Stimulated activated CD4-positive, alpha-beta T cell treated with anti-CD3 and anti-CD28 coated beads, TNF-alpha, amount 100 ng/mL, for 4 hours (primary cell): ENCODE results near the gene ADGRD1.

ENCODE experiments used
- DNase-seq, 3 experiments: peaks; one replicate each; pipeline ENCODE4 v3.0.0-alpha.2; 2020; ENCODE audit warnings: low read depth in 3 of 3

ADGRD1 gene

GRCh38 chr12:131007031-131007739 lies 53.5 kb downstream of the ADGRD1 start:
- no peak for DNase-seq

- no peak for DNase-seq
Observed at GRCh38 chr12:131007740-131008117, 54.0 kb downstream of the ADGRD1 start.

- no peak for DNase-seq
Observed at GRCh38 chr12:131008131-131008912, 54.6 kb downstream of the ADGRD1 start.

- DNase-seq: no peak
Observed at GRCh38 chr12:131008913-131009270, 55.2 kb downstream of the ADGRD1 start.

GRCh38 chr12:131009595-131010395 lies 56.1 kb downstream of the ADGRD1 start:
- DNase-seq: no peak

GRCh38 chr12:131010396-131011131 lies 56.9 kb downstream of the ADGRD1 start:
- DNase-seq: no peak

GRCh38 chr12:131011165-131012079 lies 57.7 kb downstream of the ADGRD1 start:
- DNase-seq: no peak

GRCh38 chr12:131012279-131013069 lies 58.8 kb downstream of the ADGRD1 start:
- DNase-seq: no peak

- no peak for DNase-seq
Observed at GRCh38 chr12:131013118-131013517, 59.4 kb downstream of the ADGRD1 start.

- no peak for DNase-seq
Observed at GRCh38 chr12:131014343-131014742, 60.6 kb downstream of the ADGRD1 start.

- DNase-seq: no peak
Observed at GRCh38 chr12:131015581-131016337, 62.1 kb downstream of the ADGRD1 start.

GRCh38 chr12:131017477-131017991 lies 63.8 kb downstream of the ADGRD1 start:
- DNase-seq: no peak

GRCh38 chr12:131018019-131018620 lies 64.4 kb downstream of the ADGRD1 start:
- no peak for DNase-seq

- DNase-seq: no peak
Observed at GRCh38 chr12:131018808-131019397, 65.2 kb downstream of the ADGRD1 start.

- no peak for DNase-seq
Observed at GRCh38 chr12:131020326-131021153, 66.8 kb downstream of the ADGRD1 start.

- no peak for DNase-seq
Observed at GRCh38 chr12:131021154-131021541, 67.4 kb downstream of the ADGRD1 start.

GRCh38 chr12:131024026-131024425 lies 70.3 kb downstream of the ADGRD1 start:
- no peak for DNase-seq
